Activated T-helper 1 cell treated with anti-CD3 and anti-CD28 coated beads, Interleukin-12 subunit alpha, Interleukin-12 subunit beta, Interleukin-2, Interleukin-4 antibody, amounts not matched to agents 30 ng/mL and 10 ng/mL and 1 ng/mL, durations not matched to agents 14 hours and 24 hours and 36 hours (primary cell): ENCODE data around the gene CACNA2D1. TPM values are rescaled to one million over a fixed set of nuclear protein-coding genes. Genes with fewer than 3 reads are reported as not detected.

ENCODE experiments used
- DNase-seq: peaks from one replicate; pipeline ENCODE4 v3.0.0; 2021; ENCODE audit warnings: low spot score
- H3K27ac Mint-ChIP-seq: one replicate; pipeline ENCODE4 v1.8.0; 2021; ENCODE audit warnings: mild to moderate bottlenecking, mixed read lengths
- H3K27me3 Mint-ChIP-seq: one replicate; pipeline ENCODE4 v1.8.0; 2022; ENCODE audit warnings: mild to moderate bottlenecking, moderate library complexity, mixed read lengths; ENCODE audit not compliant: insufficient read depth
- H3K36me3 Mint-ChIP-seq: one replicate; pipeline ENCODE4 v1.8.0; 2021; ENCODE audit warnings: low read depth, mixed read lengths
- H3K4me1 Mint-ChIP-seq: one replicate; pipeline ENCODE4 v1.8.0; 2021; ENCODE audit warnings: low read depth, mixed read lengths
- H3K4me3 Mint-ChIP-seq: one replicate; pipeline ENCODE4 v1.8.0; 2021; ENCODE audit warnings: mild to moderate bottlenecking, moderate library complexity, mixed read lengths
- H3K9me3 Mint-ChIP-seq: one replicate; pipeline ENCODE4 v1.8.0; 2021; ENCODE audit warnings: mixed read lengths
- intact Hi-C: fragments of 100-400 bp; cut with micrococcal nuclease; formaldehyde crosslinking; loops from one replicate; pipeline ENCODE4 v1.15.1; 2024
- total RNA-seq: library from RNA; stranded (reverse); gene quantifications from 2 replicates; pipeline ENCODE4 v1.2.3, GENCODE V29; 2022

CACNA2D1 gene
- total RNA-seq, 1 donor from 2014 or later: not detected

DNA sequence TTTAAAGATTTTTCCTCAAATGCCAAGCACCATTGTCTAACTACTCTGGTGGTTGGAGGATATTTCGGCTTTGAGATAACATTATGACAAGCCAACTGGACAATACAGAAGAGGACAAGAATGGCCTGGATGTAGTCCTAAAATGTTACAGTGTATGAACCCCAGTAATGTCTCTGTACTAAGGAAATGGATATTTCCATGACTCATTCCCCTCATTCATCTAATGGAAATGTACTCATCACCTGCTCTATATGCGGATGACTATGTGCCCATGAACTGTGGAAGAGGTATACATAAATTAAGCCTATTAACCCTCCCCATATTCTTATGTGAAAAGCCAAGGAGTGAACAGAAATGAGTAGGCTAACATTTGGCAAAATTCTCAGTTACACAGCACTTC is 207.9 kb downstream of the CACNA2D1 start:
- intact Hi-C loops: loop anchor here (5.0 kb wide), 1 partner anchor 492 kb away; no protein-coding TSS in a partner anchor
- Mint-ChIP-seq H3K36me3 (no peaks in the 10 kb centered on the region), H3K9me3 (no peaks in the 10 kb centered on the region), H3K27me3 (no peaks in the 10 kb centered on the region), H3K4me1 (no peaks in the 10 kb centered on the region), H3K4me3 (no peak overlapping the region), H3K27ac (no peak overlapping the region)
- no peak for DNase-seq

GRCh38 chr7:82234457-82235049 is 209.0 kb downstream of the CACNA2D1 start:
- H3K27me3 Mint-ChIP-seq: no peaks in the 10 kb centered on the region
- no peak for DNase-seq
- H3K4me1 Mint-ChIP-seq: no peaks in the 10 kb centered on the region
- H3K36me3 Mint-ChIP-seq: no peaks in the 10 kb centered on the region
- intact Hi-C loops: loop anchor here (1.0 to 5.0 kb wide), 2 partner anchors 338 to 493 kb away; no protein-coding TSS in a partner anchor
- no peaks in the 10 kb centered on the region for H3K9me3 Mint-ChIP-seq
- H3K4me3 Mint-ChIP-seq: no peak overlapping the region
- H3K27ac Mint-ChIP-seq: no peak overlapping the region

GRCh38 chr7:82230811-82231581 is 212.6 kb downstream of the CACNA2D1 start:
- Mint-ChIP-seq H3K27me3 (no peaks in the 10 kb centered on the region), H3K27ac (no peak overlapping the region), H3K4me3 (no peak overlapping the region), H3K36me3 (no peaks in the 10 kb centered on the region), H3K9me3 (no peaks in the 10 kb centered on the region), H3K4me1 (no peaks in the 10 kb centered on the region)
- intact Hi-C loops: no loop called here
- no peak for DNase-seq

GRCh38 chr7:82229164-82229563 is 214.4 kb downstream of the CACNA2D1 start:
- no peaks in the 10 kb centered on the region for H3K9me3 Mint-ChIP-seq
- no peaks in the 10 kb centered on the region for H3K27me3 Mint-ChIP-seq
- DNase-seq: no peak
- H3K27ac Mint-ChIP-seq: no peak overlapping the region
- H3K4me3 Mint-ChIP-seq: no peak overlapping the region
- H3K4me1 Mint-ChIP-seq: no peaks in the 10 kb centered on the region
- no peaks in the 10 kb centered on the region for H3K36me3 Mint-ChIP-seq
- intact Hi-C loops: no loop called here

GRCh38 chr7:82226191-82226590 is 217.4 kb downstream of the CACNA2D1 start:
- Mint-ChIP-seq H3K36me3 (no peaks in the 10 kb centered on the region), H3K27ac (no peak overlapping the region), H3K4me1 (no peaks in the 10 kb centered on the region), H3K27me3 (no peaks in the 10 kb centered on the region), H3K9me3 (no peaks in the 10 kb centered on the region), H3K4me3 (no peak overlapping the region)
- intact Hi-C loops: no loop called here
- DNase-seq: no peak

DNA sequence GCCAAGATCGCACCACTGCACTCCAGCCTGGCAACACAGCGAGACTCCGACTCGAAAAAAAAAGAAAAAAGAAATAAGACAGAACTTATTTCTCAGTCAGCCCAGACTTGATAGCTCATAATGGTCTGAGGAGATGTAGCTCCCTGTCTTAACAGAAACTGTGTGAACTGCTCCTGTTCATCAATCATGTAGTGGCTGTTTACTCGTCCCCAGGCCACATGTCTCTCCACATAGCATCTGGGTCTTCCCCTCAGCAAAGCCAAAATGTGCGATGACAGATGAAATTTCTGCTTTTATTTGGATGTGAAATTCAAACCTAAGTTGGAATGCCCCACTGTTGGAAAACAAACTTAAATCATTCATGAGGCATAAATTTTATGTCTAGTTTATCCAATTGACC is 219.0 kb downstream of the CACNA2D1 start:
- Mint-ChIP-seq H3K4me1 (no peaks in the 10 kb centered on the region), H3K27me3 (no peaks in the 10 kb centered on the region), H3K9me3 (no peaks in the 10 kb centered on the region), H3K27ac (no peak overlapping the region), H3K4me3 (no peak overlapping the region), H3K36me3 (no peaks in the 10 kb centered on the region)
- intact Hi-C loops: no loop called here
- no peak for DNase-seq

- H3K27me3 Mint-ChIP-seq: no peaks in the 10 kb centered on the region
- no peaks in the 10 kb centered on the region for H3K9me3 Mint-ChIP-seq
- no peaks in the 10 kb centered on the region for H3K36me3 Mint-ChIP-seq
- H3K4me1 Mint-ChIP-seq: no peaks in the 10 kb centered on the region
- H3K27ac Mint-ChIP-seq: no peak overlapping the region
- DNase-seq: no peak
- H3K4me3 Mint-ChIP-seq: no peak overlapping the region
- intact Hi-C loops: no loop called here
These were observed 220.0 kb downstream of the CACNA2D1 start for GRCh38 chr7:82223580-82223979.

GRCh38 chr7:82221152-82221674 is 222.4 kb downstream of the CACNA2D1 start:
- no peak overlapping the region for H3K27ac Mint-ChIP-seq
- no peaks in the 10 kb centered on the region for H3K9me3 Mint-ChIP-seq
- H3K4me3 Mint-ChIP-seq: no peak overlapping the region
- intact Hi-C loops: no loop called here
- no peaks in the 10 kb centered on the region for H3K27me3 Mint-ChIP-seq
- H3K36me3 Mint-ChIP-seq: no peaks in the 10 kb centered on the region
- no peaks in the 10 kb centered on the region for H3K4me1 Mint-ChIP-seq
- no peak for DNase-seq

- no peak overlapping the region for H3K27ac Mint-ChIP-seq
- H3K4me1 Mint-ChIP-seq: no peaks in the 10 kb centered on the region
- intact Hi-C loops: no loop called here
- no peaks in the 10 kb centered on the region for H3K27me3 Mint-ChIP-seq
- no peak for DNase-seq
- H3K36me3 Mint-ChIP-seq: no peaks in the 10 kb centered on the region
- no peaks in the 10 kb centered on the region for H3K9me3 Mint-ChIP-seq
- no peak overlapping the region for H3K4me3 Mint-ChIP-seq
These were observed 231.1 kb downstream of the CACNA2D1 start for GRCh38 chr7:82212466-82212865.

DNA sequence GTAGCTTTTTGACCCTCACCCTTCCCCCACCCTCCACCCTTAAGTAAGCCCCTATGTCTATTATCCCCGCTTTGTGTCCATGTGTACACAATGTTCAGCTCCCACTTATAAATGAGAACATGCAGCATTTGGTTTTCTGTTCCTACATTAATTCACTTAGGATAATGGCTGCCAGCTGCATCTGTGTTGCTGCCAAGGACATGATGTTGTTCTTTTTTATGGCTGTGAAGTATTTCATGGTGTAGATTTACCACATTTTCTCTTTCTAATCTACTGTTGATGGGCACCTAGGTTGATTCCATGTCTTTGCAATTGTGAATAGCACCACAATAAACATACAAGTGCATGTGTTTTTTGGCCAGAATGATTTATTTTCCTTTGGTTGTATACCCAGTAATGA is 232.2 kb downstream of the CACNA2D1 start:
- Mint-ChIP-seq H3K4me1 (no peaks in the 10 kb centered on the region), H3K9me3 (no peaks in the 10 kb centered on the region), H3K36me3 (no peaks in the 10 kb centered on the region), H3K27me3 (no peaks in the 10 kb centered on the region), H3K27ac (no peak overlapping the region), H3K4me3 (no peak overlapping the region)
- no peak for DNase-seq
- intact Hi-C loops: no loop called here

GRCh38 chr7:82210416-82211184 is 233.0 kb downstream of the CACNA2D1 start:
- no peak overlapping the region for H3K27ac Mint-ChIP-seq
- H3K4me3 Mint-ChIP-seq: no peak overlapping the region
- H3K27me3 Mint-ChIP-seq: no peaks in the 10 kb centered on the region
- no peaks in the 10 kb centered on the region for H3K36me3 Mint-ChIP-seq
- H3K4me1 Mint-ChIP-seq: no peaks in the 10 kb centered on the region
- H3K9me3 Mint-ChIP-seq: no peaks in the 10 kb centered on the region
- intact Hi-C loops: no loop called here
- no peak for DNase-seq

- H3K36me3 Mint-ChIP-seq: no peaks in the 10 kb centered on the region
These were observed 234.3 kb downstream of the CACNA2D1 start for GRCh38 chr7:82209179-82209747.

GRCh38 chr7:82204694-82205093 is 238.9 kb downstream of the CACNA2D1 start:
- intact Hi-C loops: no loop called here
- no peaks in the 10 kb centered on the region for H3K27me3 Mint-ChIP-seq
- H3K27ac Mint-ChIP-seq: no peak overlapping the region
- no peaks in the 10 kb centered on the region for H3K36me3 Mint-ChIP-seq
- H3K9me3 Mint-ChIP-seq: no peaks in the 10 kb centered on the region
- DNase-seq: no peak
- no peak overlapping the region for H3K4me3 Mint-ChIP-seq
- no peaks in the 10 kb centered on the region for H3K4me1 Mint-ChIP-seq

More at GRCh38 chr7:82209179-82209747, 234.3 kb downstream of the CACNA2D1 start:
- DNase-seq: no peak
- no peak overlapping the region for H3K27ac Mint-ChIP-seq
- H3K4me1 Mint-ChIP-seq: no peaks in the 10 kb centered on the region
- H3K27me3 Mint-ChIP-seq: no peaks in the 10 kb centered on the region
- no peak overlapping the region for H3K4me3 Mint-ChIP-seq
- no peaks in the 10 kb centered on the region for H3K9me3 Mint-ChIP-seq
- intact Hi-C loops: no loop called here
